Endothelial cell (in vitro differentiated cells): ENCODE data around the gene FADD. TPM values are rescaled to one million over a fixed set of nuclear protein-coding genes. Genes with fewer than 3 reads are reported as not detected.

Experiments
- DNase-seq: peaks from one replicate; pipeline ENCODE4 v3.0.0; 2021; ENCODE audit warnings: low spot score
- H3K27ac Mint-ChIP-seq: one replicate; pipeline ENCODE4 v1.8.0; 2021; ENCODE audit warnings: mixed read lengths, inconsistent platforms; ENCODE audit not compliant: unreplicated experiment
- H3K27me3 Mint-ChIP-seq: one replicate; pipeline ENCODE4 v1.8.0; 2021; ENCODE audit warnings: mild to moderate bottlenecking, moderate library complexity, mixed read lengths, inconsistent platforms; ENCODE audit not compliant: unreplicated experiment
- H3K36me3 Mint-ChIP-seq: one replicate; pipeline ENCODE4 v1.8.0; 2021; ENCODE audit warnings: mild to moderate bottlenecking, low read depth, mixed read lengths, inconsistent platforms; ENCODE audit not compliant: unreplicated experiment
- H3K4me1 Mint-ChIP-seq: one replicate; pipeline ENCODE4 v1.8.0; 2021; ENCODE audit warnings: mild to moderate bottlenecking, mixed read lengths, inconsistent platforms; ENCODE audit not compliant: unreplicated experiment
- H3K4me3 Mint-ChIP-seq: one replicate; pipeline ENCODE4 v1.8.0; 2021; ENCODE audit warnings: mild to moderate bottlenecking, mixed read lengths, inconsistent platforms; ENCODE audit not compliant: unreplicated experiment
- H3K9me3 Mint-ChIP-seq: one replicate; pipeline ENCODE4 v1.8.0; 2021; ENCODE audit warnings: mixed read lengths, inconsistent platforms; ENCODE audit not compliant: unreplicated experiment
- CTCF ChIP-seq: fragments of 200-600 bp; sonication (generic); IDR thresholded peaks from one replicate; pipeline ENCODE4 v1.5.0; 2021; ENCODE audit warnings: antibody characterized with exemption; ENCODE audit not compliant: unreplicated experiment
- total RNA-seq: library from RNA; stranded (reverse); fragmentation: NEBNext Ultra II Directional; extraction: Animal tissue kit (Norgen Biotek cat#: 25700); gene quantifications from one replicate; pipeline ENCODE4 v1.2.1, GENCODE V29; 2021; ENCODE audit not compliant: unreplicated experiment

Gene FADD
- total RNA-seq, 1 donor from 2014 or later, result 30.3 TPM

DNA sequence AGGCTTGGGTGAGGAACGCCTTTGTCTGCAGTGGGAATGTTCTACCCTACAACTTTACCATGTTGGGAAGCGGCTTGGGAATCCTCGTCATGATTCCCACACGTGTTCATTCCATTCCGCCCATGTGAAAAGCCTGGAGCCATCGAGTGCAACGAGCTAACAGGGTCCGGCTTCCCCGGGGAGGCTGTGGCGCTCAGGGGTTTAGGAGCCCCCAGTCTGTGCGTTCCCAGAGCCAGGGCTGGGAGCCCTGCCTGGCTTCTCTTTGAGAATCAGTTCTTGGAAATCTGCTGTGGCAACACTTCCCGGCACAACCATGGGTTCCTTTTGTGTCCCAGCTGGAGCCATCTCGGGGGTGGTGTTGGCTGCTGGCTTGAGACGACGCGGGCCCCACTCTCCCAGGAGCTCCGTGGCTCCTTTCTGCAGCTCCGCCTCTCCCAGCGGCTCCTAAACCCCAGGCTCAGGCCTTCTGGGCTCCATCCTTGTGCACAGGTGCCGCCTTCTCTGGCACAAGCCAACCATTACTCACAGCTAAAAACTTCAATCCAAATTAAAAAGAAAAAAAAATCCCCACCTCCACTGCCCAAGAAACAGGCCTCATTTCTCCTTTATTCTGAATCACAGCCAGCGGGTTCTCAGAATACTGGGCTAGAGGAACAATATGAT, 48.7 kb downstream of the FADD start:
- no peak for DNase-seq
- H3K4me1 Mint-ChIP-seq, result no peaks in the 10 kb centered on the region
- no peak for TF ChIP-seq CTCF
- H3K9me3 Mint-ChIP-seq, result no peaks in the 10 kb centered on the region
- H3K27ac Mint-ChIP-seq, result no peak overlapping the region
- H3K27me3 Mint-ChIP-seq, result peaks cover 8% of the 10 kb centered on the region
- H3K36me3 Mint-ChIP-seq, result no peaks in the 10 kb centered on the region
- no peak overlapping the region for H3K4me3 Mint-ChIP-seq

DNA sequence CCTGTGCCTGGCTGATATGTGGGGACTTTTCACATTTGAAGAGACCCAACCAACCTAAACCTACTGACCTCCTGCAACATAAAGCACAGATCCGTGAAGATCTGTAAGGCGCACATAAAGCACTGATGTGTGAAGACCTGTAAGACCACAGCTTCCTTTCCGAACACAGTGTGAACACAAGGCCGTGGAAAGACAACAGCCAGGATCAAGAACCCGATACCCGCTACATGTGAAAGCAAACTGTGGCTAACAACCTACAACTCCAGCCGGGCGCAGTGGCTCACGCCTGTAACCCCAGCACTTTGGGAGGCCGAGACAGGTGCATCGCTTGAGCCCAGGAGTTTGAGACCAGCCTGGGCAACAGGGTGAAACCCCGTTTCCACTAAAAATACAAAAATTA, 49.7 kb downstream of the FADD start:
- no peak overlapping the region for H3K27ac Mint-ChIP-seq
- H3K9me3 Mint-ChIP-seq, result no peaks in the 10 kb centered on the region
- H3K27me3 Mint-ChIP-seq, result peaks cover 8% of the 10 kb centered on the region
- no peaks in the 10 kb centered on the region for H3K4me1 Mint-ChIP-seq
- no peak for DNase-seq
- H3K36me3 Mint-ChIP-seq, result no peaks in the 10 kb centered on the region
- no peak overlapping the region for H3K4me3 Mint-ChIP-seq
- TF ChIP-seq CTCF, result no peak

DNA sequence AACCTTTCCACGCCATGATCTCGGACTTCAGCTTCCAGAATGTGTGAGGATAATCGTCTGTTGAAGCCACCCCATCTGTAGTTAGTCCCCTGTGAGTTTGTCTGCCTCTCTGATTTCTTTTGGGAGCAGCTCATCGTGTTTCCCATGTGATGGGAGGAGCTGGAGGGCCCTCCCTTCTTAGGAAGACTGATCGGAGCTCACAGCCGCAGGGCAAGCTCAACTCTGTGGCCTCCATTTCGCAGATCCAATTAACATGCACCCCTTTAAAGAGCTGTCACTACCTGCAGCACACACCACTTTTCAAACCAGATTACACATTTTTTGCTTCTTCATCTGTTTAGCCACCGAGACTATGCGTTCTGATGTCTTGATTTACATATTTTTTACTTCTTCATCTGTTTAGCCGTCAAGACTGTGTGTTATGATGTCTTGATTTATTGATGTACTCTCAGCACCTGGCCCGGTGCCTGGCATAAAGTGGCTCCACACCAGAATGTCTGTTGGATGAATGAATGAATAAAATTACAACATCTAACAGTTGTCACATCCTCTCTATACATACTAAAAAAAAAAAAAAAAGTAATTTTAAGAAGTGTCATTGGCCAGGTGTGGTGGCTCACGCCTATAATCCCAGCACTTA, 52.5 kb downstream of the FADD start:
- H3K27me3 Mint-ChIP-seq, result peaks cover 5% of the 10 kb centered on the region
- no peak for TF ChIP-seq CTCF
- no peak for DNase-seq
- no peaks in the 10 kb centered on the region for H3K9me3 Mint-ChIP-seq
- H3K36me3 Mint-ChIP-seq, result no peaks in the 10 kb centered on the region
- no peaks in the 10 kb centered on the region for H3K4me1 Mint-ChIP-seq
- no peak overlapping the region for H3K27ac Mint-ChIP-seq
- H3K4me3 Mint-ChIP-seq, result no peak overlapping the region

Other genes starting within 250 kb of the FADD start
- 3.8 TPM for gene ANO1, start 125.0 kb upstream of the FADD start, total RNA-seq
- 52.3 TPM for gene PPFIA1, start 67.4 kb downstream of the FADD start, total RNA-seq
- 458 TPM for gene CTTN, start 195.2 kb downstream of the FADD start, total RNA-seq